PC-3 (cell line): Measurements from ENCODE around the gene WFDC1. TPM values are rescaled to one million over a fixed set of nuclear protein-coding genes. Genes with fewer than 3 reads are reported as not detected.

Experiments used
- ATAC-seq: fragments of 200-7000 bp; cut with Tn5 transposase; 2 replicates; pipeline ENCODE4 v1.9.1; 2020; ENCODE audit warnings: mild to moderate bottlenecking, moderate library complexity
- BruUV-seq: library from RNA; stranded (reverse); fragments of 400-500 nt; replicated peaks from 2 replicates; lab custom pipeline; 2021; lab: Mats Ljungman, UMichigan
- CTCF ChIA-PET: fragments of 300-600 bp; sonication (Branson Sonifier 250); formaldehyde crosslinking; loops from one replicate; lab custom pipeline; 2022; ENCODE audit warnings: antibody characterized with exemption; lab: Charles Lee
- POLR2A ChIA-PET: fragments of 300-600 bp; sonication (Branson Sonifier 250); formaldehyde crosslinking; loops from one replicate; lab custom pipeline; 2022; ENCODE audit warnings: antibody characterized with exemption; ENCODE audit not compliant: unreplicated experiment; lab: Charles Lee
- DNase-seq: peaks from one replicate; pipeline ENCODE4 v3.0.0-alpha.2; 2015
- H2AFZ ChIP-seq: fragments of 300-600 bp; sonication (generic); 2 replicates; pipeline ENCODE4 v1.6.0; 2016; ENCODE audit warnings: antibody characterized with exemption, low read length
- H3F3A ChIP-seq: fragments of 300-600 bp; sonication (generic); one replicate; pipeline ENCODE4 v1.6.0; 2017; ENCODE audit warnings: antibody characterized with exemption, low read length, control low read depth, mild to moderate bottlenecking; ENCODE audit not compliant: unreplicated experiment
- H3K27ac ChIP-seq: fragments of 300-600 bp; sonication (generic); 2 replicates; pipeline ENCODE4 v1.5.1; 2016; ENCODE audit warnings: mild to moderate bottlenecking, low read length
- H3K27me3 ChIP-seq: fragments of 300-600 bp; sonication (generic); 2 replicates; pipeline ENCODE4 v1.6.1; 2016; ENCODE audit warnings: low read length, mixed read lengths
- H3K36me3 ChIP-seq: fragments of 300-600 bp; sonication (generic); 2 replicates; pipeline ENCODE4 v1.6.1; 2016; ENCODE audit warnings: low read depth, mixed run types, low read length, mixed read lengths
- H3K4me1 ChIP-seq: fragments of 300-600 bp; sonication (generic); 2 replicates; pipeline ENCODE4 v1.5.1; 2016; ENCODE audit warnings: low read length; ENCODE audit not compliant: insufficient read depth
- H3K4me2 ChIP-seq: fragments of 300-600 bp; sonication (generic); 2 replicates; pipeline ENCODE4 v1.6.0; 2016; ENCODE audit warnings: low read length
- H3K4me3 ChIP-seq: fragments of 300-600 bp; sonication (generic); 2 replicates; pipeline ENCODE4 v1.5.1; 2016; ENCODE audit warnings: mild to moderate bottlenecking, low read length, mixed read lengths
- H3K79me2 ChIP-seq: fragments of 300-600 bp; sonication (generic); 2 replicates; pipeline ENCODE4 v1.6.1; 2017; ENCODE audit warnings: low read length, mixed read lengths
- H3K9ac ChIP-seq: fragments of 300-600 bp; sonication (generic); 2 replicates; pipeline ENCODE4 v1.6.0; 2016; ENCODE audit warnings: mild to moderate bottlenecking, low read length
- H3K9me2 ChIP-seq: fragments of 300-600 bp; sonication (generic); replicated peaks from 2 replicates; pipeline ENCODE4 v1.6.1; 2016; ENCODE audit warnings: mixed run types, low read length, mixed read lengths
- H3K9me3 ChIP-seq: fragments of 300-600 bp; sonication (generic); 2 replicates; pipeline ENCODE4 v1.6.1; 2016; ENCODE audit warnings: low read length, mixed read lengths
- H4K20me1 ChIP-seq: fragments of 300-600 bp; sonication (generic); 2 replicates; pipeline ENCODE4 v1.6.1; 2016; ENCODE audit warnings: low read length, mixed read lengths
- EZH2 ChIP-seq: fragments of 300-600 bp; sonication (generic); IDR thresholded peaks from one replicate; pipeline ENCODE4 v1.6.1; 2017; ENCODE audit warnings: antibody characterized with exemption, mild to moderate bottlenecking, low read length; ENCODE audit not compliant: unreplicated experiment
- EZH2phosphoT487 ChIP-seq: fragments of 300-600 bp; sonication (generic); IDR thresholded peaks from 2 replicates; pipeline ENCODE4 v1.6.1; 2018; ENCODE audit warnings: mild to moderate bottlenecking, antibody characterized with exemption, low read length, borderline replicate concordance
- intact Hi-C: fragments of 100-400 bp; cut with micrococcal nuclease; formaldehyde crosslinking; loops from 2 replicates; pipeline ENCODE4 v1.9.0; 2023
- total RNA-seq: library from RNA; depleted of rRNA; stranded (reverse); fragments of >200 nt; gene quantifications from 2 replicates; pipeline ENCODE4 v1.2.3, GENCODE V29; 2014
- TF ChIP-seq, protein P1 (sequence below): fragments of 300-600 bp; sonication (generic); conservative IDR thresholded peaks from 2 replicates; pipeline ENCODE4 v1.5.1; 2017; ENCODE audit warnings: antibody characterized with exemption, low read depth, mild to moderate bottlenecking, low read length

The WFDC1 gene
- total RNA-seq, 1 experiment from 2014 or later = 0.15 TPM

DNA sequence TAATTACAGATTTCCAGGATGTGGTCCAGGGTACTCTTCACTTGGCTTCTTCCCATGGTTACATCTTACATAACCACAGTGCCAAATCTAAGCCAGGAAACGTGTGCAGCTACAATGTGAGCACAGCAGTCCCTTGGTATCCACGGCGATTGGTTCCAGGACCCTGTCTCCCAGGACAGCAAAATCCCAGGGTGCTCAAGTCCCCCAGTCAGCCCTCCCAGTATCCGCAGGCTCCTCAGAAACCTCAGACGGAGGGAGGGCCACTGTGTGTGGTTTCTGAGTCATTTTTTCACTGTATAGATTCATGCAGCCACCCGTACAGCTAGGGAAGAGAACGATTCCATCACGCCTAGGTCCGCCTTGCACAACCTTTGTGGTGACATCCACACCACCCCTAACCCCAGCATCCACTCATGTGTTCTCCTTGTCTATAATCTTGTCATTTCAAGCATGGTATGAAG is 62.5 kb downstream of the WFDC1 start:
- Histone ChIP-seq H3K9me3 (no peaks in the 10 kb centered on the region), H3K27me3 (no peaks in the 10 kb centered on the region), H3K4me2 (peak overlapping the region; percentile 85), H3F3A (no peaks in the 10 kb centered on the region), H3K9me2 (no peaks in the 10 kb centered on the region), H3K9ac (peak overlapping the region; percentile 72), H3K36me3 (no peaks in the 10 kb centered on the region), H3K4me3 (peak overlapping the region; percentile 59), H3K4me1 (peaks cover 56% of the 10 kb centered on the region), H2AFZ (no peak overlapping the region), H4K20me1 (no peaks in the 10 kb centered on the region), H3K27ac (peak overlapping the region; percentile 97), H3K79me2 (no peaks in the 10 kb centered on the region)
- ChIA-PET CTCF (no interaction called here), POLR2A (interaction anchor here (0.6 kb wide), 1 partner anchor 41 kb away, joined by 3 read pairs; no protein-coding TSS in a partner anchor)
- ATAC-seq (peak; percentile 75), DNase-seq (peak; percentile 81)
- BruUV-seq = no TSS peak
- TF ChIP-seq EZH2phosphoT487 (no peak), EZH2 (no peak)
- TF ChIP-seq, protein P1, sequence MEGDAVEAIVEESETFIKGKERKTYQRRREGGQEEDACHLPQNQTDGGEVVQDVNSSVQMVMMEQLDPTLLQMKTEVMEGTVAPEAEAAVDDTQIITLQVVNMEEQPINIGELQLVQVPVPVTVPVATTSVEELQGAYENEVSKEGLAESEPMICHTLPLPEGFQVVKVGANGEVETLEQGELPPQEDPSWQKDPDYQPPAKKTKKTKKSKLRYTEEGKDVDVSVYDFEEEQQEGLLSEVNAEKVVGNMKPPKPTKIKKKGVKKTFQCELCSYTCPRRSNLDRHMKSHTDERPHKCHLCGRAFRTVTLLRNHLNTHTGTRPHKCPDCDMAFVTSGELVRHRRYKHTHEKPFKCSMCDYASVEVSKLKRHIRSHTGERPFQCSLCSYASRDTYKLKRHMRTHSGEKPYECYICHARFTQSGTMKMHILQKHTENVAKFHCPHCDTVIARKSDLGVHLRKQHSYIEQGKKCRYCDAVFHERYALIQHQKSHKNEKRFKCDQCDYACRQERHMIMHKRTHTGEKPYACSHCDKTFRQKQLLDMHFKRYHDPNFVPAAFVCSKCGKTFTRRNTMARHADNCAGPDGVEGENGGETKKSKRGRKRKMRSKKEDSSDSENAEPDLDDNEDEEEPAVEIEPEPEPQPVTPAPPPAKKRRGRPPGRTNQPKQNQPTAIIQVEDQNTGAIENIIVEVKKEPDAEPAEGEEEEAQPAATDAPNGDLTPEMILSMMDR = no peak
- intact Hi-C loops = no loop called here

DNA sequence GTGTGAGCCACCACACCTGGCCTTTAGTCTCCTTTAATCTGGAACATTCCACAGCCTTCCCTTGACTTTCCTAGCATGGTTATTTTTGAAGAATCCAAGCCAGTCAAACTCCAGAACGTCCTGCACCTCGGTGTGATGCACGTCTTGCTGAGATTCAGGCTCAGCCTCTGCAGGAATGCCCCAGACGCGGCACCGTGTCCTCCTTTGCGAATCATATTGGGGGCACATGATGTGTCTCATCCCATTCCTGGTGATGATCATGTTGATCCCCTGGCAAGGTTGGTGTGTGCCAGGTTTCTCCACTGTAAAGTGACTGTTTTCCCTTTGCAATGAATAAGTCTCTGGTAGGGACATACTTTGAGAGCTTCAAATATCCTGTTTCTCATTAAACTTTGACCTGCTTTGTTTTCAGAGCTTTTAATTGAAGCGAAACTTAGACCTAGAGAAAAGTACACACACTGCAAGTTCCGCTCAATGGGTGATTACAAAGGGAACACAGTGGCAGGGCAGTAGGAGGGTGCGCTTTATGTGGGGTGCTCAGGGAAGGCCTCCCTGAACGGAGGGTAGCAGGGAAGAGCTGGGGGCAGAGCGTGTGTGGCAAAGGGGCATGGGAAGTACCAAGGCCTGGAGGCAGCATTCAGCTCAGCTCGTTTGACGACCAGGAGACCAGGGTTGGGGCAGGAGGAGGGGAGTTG is 64.1 kb downstream of the WFDC1 start:
- Histone ChIP-seq H3K79me2 (no peaks in the 10 kb centered on the region), H3K9ac (no peak overlapping the region; the same call in 1 of the 2 replicates), H3K27me3 (no peaks in the 10 kb centered on the region), H3F3A (no peaks in the 10 kb centered on the region), H4K20me1 (no peaks in the 10 kb centered on the region), H3K4me3 (no peak overlapping the region), H2AFZ (no peak overlapping the region), H3K4me2 (no peak overlapping the region), H3K9me2 (no peaks in the 10 kb centered on the region), H3K27ac (peak overlapping the region; percentile 95), H3K36me3 (no peaks in the 10 kb centered on the region), H3K9me3 (no peaks in the 10 kb centered on the region), H3K4me1 (peaks cover 66% of the 10 kb centered on the region)
- POLR2A ChIA-PET = no interaction called here
- ATAC-seq = no peak
- TF ChIP-seq, protein P1 = no peak
- TF ChIP-seq EZH2 (no peak), EZH2phosphoT487 (no peak)
- intact Hi-C loops = no loop called here
- CTCF ChIA-PET = no interaction called here
- no TSS peak for BruUV-seq
- DNase-seq = no peak

DNA sequence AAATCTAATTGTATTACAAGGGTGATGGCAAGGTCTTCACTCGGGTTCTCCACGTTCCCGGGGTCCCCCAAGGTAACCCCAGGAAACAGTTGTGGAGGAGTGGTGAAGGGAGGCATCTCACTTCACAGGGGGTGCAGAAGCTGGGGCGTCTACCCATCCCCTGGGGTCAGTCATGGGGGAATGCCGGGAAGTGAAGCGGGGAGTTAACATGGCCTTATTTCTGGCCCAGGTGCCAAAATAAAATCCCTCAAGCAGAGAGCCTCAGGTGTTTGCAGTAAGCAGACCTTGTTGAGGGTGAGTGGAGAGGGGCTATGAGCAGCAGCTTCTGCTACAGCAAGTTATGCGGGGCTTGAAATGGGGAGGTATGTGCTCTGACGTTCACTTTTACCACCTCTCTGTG is 64.6 kb downstream of the WFDC1 start:
- H3K4me2 ChIP-seq = no peak overlapping the region
- H3K27ac ChIP-seq = peak overlapping the region; percentile 95
- H3K9ac ChIP-seq = peak overlapping the region; percentile 72
- H3K79me2 ChIP-seq = no peaks in the 10 kb centered on the region
- H3K4me1 ChIP-seq = peaks cover 66% of the 10 kb centered on the region
- POLR2A ChIA-PET = no interaction called here
- BruUV-seq = no TSS peak
- TF ChIP-seq, protein P1 = no peak
- no peak for TF ChIP-seq EZH2
- TF ChIP-seq EZH2phosphoT487 = no peak
- CTCF ChIA-PET = no interaction called here
- ATAC-seq (no peak), DNase-seq (no peak)
- no peaks in the 10 kb centered on the region for H3K36me3 ChIP-seq
- no peaks in the 10 kb centered on the region for H4K20me1 ChIP-seq
- H3K9me2 ChIP-seq = no peaks in the 10 kb centered on the region
- H3K27me3 ChIP-seq = no peaks in the 10 kb centered on the region
- H2AFZ ChIP-seq = no peak overlapping the region
- no peak overlapping the region for H3K4me3 ChIP-seq
- H3F3A ChIP-seq = no peaks in the 10 kb centered on the region
- intact Hi-C loops = no loop called here
- no peaks in the 10 kb centered on the region for H3K9me3 ChIP-seq
